Brain pericyte (primary cell): Measurements from ENCODE around the gene ZNF581.

Source experiments
- DNase-seq: peaks from one replicate; pipeline ENCODE4 v3.0.0-alpha.2; 2012; ENCODE audit warnings: low read depth, low spot score

ZNF581 gene

DNA sequence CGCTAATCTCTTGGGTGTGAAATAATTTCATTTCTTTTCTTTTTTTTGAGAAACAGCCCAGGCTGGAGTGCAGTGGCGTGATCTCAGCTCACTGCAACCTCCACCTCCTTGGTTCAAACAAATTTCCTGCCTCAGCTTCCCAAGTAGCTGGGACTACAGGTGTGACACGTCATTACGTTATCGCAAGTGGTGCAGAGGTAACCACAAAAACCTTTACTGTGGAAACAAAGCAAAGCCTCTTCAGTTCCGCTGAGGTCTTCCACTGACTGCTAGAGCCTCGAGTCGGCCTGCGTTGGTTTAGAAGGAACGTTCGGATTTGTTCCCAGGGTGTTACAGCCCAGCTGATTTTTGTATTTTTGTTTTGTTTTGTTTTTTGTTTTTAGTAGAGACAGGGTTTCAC is 17.1 kb upstream of the ZNF581 start:
- no peak for DNase-seq

DNA sequence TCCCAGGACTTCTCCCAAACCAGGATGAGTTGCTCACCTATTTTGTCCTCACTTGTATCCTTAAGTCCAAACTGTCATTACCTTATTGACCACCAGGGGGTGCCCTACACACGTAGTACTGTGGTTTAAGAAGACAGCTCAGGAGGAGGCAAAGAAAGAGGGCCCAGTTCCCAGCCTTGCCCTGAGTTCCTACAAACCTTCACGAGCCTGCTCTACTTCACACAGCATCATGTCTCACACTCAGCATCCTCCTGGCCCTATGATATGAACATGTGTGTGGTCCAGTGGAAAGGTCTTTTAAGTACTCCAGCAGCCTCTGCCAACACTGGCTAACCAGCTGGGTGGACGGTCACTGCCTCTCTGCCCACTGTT is 11.0 kb upstream of the ZNF581 start:
- peak; percentile 69 for DNase-seq

DNA sequence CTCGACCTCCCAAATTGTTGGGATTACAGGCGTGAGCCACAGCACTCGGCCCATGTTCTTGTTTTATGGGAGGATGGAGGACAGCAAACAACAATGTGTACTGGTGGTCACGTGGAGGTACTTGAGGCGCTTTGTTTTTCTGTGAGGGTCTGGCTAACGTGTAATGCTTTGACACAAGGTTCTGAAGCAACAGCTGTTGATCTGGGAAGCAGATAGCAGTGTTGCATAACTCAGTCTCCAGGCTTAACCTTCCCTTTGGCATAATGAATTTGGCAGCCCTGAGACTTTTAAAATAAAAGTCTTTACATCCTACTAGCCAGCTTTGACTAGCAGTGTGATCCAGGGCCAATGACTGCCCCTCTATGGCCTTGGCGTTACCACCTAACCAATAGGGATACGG is 9.6 kb upstream of the ZNF581 start:
- no peak for DNase-seq

DNA sequence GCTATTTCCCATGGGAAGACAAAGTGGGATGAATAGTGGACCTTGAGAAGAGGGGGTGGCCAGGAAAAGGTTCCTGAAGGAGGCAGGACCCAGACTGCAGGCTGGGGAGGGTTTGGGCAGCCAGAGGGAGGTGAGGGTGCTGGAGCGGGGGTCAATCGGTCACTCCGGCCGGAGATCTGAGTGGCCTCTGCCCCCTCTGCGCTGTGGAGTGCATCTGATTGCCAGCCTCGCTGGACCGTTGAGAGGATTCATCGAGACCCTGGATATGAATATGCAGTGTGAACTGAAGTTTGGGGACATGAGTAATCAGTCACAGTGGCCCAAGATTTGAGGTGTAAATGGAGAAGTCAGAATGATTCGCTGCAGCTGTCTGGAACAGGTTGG is 8.1 kb upstream of the ZNF581 start:
- DNase-seq, result no peak

DNA sequence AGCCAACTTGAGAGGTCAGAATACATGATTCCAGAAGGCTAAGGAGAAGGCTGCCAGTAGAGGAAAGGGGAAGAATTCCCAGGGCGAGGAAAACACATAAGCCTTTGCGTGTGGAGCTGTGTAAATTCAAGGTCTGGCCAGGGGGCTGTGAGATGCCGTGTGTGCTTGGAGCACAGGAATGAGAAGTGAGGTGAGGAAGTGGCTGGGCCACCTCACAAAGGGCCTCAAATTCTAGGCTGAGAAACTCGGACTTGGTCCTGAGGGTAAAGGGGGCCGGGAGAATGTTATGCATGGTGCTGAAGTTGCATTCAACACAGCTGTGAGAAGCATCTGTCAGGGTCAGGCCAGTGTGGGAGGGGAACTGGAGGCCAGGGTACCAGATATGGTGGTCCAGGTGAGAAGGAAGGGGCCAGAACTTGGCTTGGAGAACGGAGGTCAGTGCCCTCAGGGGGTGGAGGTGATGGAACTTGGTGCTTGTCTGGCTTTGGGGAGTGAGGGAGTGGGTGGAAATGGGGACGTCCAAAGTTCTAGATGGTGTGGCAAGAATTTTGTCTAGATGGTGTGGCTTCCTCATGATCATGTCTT is 7.5 kb upstream of the ZNF581 start:
- no peak for DNase-seq

DNA sequence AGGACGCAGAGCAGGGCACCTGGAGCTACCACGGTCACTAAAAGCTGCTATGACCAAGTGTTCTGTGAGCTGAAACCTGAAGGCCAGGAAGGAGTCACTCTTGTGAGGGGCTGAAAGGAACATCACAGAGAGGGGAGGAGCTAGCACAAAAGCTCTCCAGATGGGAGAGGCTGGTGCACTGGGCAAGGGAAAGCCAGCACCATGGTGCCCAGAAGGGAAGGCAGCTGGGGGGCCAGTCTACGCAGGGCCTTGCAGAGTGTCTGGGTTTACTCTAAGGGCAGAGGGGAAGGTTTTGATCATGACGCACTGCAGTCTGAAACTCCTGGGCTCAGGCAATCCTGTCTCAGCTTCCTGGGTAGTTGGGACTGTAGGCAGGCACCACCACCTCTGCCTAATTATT is 6.7 kb upstream of the ZNF581 start:
- DNase-seq, result no peak

DNA sequence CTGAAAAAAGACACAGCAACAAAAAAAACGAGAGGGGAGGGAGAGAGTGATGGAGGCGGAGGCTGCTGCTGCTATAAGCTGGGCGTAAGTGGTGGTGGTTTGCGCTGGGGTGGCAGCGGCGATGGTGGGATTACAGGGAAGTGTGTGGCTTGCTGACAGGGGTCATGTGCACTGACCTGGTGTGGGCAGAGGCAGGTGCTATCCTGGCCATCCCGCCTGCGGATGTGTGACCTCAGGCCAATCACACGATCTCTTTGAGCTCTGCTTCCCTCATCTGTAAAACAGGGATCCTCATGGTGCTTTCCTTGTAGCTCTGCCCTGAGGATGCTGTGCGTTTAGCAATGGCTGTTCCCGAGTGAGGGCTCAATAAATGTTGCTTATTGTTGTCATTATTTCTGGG is 5.9 kb upstream of the ZNF581 start:
- no peak for DNase-seq

DNA sequence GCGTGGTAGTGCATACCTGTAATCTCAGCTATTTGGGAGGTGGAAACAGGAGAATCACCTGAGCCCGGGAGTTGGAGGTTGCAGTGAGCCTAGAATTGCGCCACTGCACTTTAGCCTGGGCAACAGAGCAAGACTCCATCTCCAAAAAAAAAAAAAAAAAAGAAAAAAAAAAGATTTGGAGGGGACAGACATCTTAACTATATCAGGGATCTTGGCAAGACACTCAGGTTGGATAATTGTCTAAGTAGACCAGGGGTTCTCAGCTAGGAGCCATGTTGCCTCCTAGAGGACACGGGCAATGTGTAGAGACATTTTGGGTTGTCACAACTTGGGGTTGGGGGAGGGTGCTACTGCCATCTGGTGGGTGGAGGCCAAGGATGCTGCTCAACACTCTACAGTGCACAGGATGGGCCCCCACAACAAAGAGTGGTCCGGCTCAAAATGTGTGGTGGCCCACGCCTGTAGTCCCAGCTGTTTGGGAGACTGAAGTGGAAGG is 4.5 kb upstream of the ZNF581 start:
- no peak for DNase-seq

DNA sequence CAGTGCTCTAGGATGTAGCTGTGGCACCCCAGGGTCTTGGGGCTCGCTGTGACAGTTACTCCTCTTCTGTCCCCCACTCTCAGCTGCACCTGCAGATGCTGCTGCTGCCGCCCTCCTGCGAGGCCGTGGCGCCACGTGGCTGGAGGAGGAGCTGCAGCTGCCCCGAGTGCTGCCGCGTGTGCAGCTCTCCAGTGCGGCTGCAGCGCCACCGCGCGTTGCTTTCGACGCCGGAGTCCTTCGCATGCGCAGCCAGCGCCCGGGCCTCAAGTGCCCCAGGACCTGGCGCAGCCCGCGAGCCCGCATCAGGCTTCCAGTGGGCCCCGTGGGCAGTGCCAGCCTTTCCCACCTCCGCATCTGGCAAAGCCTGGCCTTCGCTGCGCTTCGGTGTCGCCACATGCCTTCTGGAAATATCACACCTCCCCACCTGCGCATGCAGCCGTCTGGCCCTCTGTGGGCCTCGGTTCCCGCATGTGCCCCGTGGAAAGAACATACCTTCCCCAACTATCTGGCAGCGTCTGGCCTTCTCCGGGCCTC is 3.3 kb upstream of the ZNF581 start:
- no peak for DNase-seq

DNA sequence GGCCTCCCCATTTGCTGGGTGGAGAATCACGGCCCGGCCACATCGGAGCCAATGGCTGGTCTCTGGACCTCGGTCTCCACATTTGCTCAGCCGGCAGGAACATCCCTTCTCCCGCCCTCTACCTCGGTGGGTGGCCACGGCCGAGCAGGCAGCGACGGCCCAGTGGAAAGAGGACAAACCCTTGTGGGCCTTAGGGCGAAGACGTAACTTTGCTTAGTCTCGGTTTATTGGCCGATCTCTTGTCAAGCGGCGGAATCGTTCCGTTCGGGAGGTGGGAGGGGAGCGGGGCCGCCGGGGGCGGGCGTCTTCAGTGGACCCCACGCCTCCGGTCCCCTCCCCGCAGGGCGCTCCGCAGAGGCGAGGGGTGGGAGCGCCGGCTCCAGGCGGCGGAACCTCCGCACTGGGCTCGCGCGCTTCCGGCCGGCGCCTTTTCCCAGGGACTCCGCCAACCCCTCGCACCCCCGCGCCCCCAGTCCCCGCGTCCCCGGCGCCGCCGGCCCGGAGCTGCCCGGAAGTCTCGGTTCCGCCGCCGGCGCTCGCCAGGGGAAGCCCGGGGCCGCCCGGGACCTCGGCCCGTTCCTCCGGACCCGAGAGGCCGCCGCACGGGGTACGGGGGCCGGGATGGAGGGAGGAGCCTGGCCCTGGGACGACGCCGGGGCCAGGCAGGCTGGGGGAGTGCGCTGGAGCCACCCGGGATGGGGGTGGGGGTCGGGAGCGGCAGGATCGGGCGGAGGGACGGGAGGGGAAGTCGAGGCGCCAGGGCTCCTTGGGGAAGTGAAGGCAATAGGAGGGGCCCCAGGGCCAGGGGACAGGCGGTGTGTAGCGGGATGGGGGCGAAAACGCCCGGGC is 2.6 kb upstream of the ZNF581 start, which contains the start of gene ZNF580:
ZNF580 (plus strand) TSS at position 426 of the 849 bp plus-strand sequence. CDS start 1,507 bp downstream, outside the sequence.
- peak; percentile 68 for DNase-seq

DNA sequence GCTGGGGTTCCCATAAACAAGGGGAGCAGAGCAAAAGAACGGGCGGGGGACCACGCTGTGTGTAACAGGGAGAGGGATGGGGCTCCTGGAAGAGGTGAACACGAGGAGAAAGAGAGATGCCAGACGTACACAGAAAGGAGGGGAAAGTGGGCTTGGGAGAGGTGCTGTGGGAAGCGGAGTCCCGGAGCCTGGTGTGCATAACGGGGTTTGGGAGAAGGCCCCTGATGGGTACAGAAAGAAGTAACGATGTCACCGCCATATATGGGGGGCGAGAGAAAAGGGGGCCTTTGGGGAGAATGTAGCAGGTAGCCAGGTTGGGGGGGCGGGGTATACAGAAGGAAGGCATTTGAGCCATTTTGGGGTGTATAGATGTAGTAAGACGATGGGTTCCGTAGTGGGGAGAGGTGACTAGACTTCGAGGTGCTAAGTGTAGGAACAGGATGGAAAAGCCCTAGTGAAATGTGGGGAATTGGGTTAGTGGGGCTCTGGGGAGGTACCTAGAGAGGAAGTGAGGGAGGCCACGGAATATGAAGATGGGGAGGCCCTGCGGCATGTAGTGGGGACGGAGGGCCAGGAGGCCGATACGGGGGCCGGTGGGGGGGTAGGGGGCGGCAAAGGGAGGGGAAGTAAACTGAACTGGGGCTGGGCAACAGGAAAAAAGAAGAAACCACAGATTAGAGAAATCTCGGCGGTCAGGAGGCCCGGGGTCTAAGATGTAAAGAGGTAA is 1.9 kb upstream of the ZNF581 start:
- no peak for DNase-seq

DNA sequence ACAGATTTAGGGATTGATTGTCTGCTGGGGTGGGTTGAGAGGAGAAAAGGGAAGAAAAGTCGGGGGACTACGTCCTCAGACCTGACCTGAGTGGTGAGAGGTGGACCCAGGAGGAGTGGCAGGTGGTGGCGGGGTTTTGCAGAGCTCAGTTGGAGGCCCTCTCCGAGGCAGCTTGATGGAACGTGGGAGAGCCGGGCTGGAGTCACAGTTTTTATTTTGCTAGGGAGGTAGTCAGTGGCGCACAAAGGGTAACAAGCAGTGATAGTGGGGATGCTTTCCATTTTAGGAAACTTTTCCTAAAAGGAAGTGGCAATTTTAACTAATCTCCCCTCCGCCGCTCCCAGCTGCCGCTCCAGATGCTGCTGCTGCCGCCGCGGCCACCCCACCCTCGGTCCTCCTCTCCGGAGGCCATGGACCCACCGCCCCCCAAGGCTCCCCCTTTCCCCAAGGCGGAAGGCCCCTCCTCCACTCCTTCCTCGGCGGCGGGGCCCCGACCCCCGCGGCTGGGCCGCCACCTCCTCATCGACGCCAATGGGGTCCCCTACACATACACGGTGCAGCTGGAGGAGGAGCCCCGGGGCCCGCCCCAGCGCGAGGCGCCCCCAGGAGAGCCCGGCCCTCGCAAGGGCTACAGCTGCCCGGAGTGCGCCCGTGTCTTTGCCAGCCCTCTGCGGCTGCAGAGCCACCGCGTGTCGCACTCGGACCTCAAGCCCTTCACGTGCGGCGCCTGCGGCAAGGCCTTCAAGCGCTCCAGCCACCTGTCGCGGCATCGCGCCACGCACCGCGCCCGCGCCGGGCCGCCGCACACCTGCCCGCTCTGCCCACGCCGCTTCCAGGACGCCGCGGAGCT is 1.1 kb upstream of the ZNF581 start:
- no peak for DNase-seq

DNA sequence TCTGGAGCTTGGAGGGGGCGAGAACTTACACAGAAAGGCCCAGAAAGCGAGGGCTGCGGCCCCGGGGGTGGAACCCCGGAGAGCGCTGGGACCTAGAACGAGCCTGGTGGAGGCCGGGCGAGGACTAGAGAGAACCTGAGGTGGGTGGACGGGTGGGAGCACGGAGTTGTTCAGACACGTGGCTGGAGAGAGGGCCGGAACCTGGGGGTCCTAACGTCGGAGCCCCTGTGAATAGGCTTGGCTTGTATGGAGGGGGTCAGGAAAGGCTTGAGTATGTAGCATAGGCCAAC is 383 bp downstream of the ZNF581 start:
- no peak for DNase-seq

DNA sequence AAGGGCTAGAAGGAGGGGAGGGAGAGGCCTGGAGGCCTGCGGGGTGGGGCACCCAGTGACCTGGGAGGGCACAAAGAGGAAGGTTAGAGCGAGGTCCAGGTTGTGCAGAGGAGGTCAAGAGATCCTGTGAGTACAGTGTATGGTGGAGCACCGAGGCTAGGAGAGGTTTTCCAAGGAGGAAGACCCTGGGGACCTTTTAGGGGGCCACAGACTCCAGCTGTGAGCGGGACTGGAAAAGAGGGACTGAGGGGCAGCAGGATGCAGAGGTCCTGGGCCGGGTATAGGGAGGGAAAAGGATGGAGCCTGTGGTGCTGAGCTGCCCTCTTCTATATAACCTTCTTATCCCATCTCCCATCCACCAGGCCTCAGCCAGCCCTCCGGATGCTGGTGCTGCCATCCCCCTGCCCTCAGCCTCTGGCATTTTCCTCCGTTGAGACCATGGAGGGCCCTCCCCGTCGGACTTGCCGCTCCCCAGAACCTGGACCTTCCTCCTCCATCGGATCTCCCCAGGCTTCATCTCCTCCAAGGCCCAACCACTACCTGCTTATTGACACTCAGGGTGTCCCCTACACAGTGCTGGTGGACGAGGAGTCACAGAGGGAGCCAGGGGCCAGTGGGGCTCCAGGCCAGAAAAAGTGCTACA is 863 bp downstream of the ZNF581 start:
- no peak for DNase-seq

DNA sequence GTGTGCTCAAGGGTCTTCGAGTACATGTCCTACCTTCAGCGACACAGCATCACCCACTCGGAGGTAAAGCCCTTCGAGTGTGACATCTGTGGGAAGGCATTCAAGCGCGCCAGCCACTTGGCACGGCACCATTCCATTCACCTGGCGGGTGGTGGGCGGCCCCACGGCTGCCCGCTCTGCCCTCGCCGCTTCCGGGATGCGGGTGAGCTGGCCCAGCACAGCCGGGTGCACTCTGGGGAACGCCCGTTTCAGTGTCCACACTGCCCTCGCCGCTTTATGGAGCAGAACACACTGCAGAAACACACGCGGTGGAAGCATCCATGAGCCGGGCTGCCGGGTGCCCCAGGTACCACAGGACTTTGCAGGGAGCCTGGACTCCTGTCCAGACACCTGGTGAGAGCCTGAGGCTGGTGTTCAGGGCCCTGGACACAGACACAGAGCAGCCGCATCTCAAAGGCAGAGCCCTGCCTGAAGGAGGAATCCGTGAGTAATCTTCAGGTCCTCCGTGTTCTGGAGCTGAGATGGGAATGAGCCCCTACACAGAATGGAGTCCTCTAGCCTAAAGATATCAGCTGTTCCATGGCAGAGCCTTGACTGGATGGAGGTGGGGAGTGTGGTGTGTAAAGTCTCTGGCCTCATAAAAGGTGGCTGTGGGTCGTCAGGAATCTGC is 1.5 kb downstream of the ZNF581 start:
- DNase-seq, result no peak

DNA sequence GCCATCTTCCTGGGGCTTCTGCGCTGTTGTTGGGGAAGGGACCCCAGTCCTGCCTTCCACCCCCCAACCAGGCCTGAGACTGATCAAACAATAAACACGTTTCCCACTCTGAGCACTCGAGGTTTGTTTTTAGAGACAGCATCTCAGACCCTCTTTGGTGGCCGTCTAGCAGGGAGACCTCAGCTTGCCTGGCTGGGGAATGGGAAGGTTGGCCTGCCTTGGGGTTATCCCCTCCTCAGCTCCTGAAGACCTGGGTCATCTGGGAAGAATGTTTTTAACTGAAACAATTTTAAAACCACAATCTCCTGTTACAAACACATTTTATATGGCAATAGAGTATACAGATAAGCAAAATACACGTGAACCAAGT is 2.0 kb downstream of the ZNF581 start:
- no peak for DNase-seq

DNA sequence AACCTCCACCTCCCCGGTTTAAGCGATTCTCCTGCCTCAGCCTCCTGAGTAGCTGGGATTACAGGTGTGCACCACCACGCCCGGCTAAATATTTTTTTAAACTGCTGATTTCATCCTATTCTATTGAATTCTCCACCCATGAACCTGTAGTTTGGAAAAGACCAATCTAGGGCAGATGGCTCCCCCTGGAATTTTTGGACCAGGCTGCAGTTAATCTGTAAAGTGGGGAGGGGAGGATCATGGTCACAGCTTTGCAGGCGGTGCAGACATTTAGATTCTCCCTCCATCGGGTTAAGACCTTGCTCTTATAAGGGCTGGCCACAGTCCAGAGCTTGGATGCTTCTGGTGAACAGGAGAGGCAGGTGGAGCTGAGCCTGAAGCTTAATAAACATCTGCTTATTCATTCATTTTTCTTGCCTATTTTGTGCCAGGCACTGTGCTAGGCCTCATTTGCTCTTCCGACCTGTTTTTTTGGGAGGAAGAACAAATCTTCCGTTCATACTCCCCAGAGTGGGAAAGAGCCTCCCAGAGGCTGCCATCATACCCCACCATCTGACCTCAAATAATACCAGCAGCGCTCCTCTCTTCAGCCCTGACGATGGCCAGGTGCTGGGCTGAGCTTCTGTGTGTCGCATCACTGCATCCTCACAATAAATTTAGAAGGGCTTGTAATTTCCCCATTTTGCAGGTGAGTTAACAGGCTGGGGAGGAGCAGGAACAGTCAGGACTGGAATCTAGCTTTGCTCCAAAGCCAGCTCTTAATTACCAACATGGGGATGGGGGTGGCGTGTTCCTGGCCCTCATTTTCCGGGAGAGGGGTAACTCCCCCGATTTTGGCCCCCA is 3.7 kb downstream of the ZNF581 start:
- no peak for DNase-seq

DNA sequence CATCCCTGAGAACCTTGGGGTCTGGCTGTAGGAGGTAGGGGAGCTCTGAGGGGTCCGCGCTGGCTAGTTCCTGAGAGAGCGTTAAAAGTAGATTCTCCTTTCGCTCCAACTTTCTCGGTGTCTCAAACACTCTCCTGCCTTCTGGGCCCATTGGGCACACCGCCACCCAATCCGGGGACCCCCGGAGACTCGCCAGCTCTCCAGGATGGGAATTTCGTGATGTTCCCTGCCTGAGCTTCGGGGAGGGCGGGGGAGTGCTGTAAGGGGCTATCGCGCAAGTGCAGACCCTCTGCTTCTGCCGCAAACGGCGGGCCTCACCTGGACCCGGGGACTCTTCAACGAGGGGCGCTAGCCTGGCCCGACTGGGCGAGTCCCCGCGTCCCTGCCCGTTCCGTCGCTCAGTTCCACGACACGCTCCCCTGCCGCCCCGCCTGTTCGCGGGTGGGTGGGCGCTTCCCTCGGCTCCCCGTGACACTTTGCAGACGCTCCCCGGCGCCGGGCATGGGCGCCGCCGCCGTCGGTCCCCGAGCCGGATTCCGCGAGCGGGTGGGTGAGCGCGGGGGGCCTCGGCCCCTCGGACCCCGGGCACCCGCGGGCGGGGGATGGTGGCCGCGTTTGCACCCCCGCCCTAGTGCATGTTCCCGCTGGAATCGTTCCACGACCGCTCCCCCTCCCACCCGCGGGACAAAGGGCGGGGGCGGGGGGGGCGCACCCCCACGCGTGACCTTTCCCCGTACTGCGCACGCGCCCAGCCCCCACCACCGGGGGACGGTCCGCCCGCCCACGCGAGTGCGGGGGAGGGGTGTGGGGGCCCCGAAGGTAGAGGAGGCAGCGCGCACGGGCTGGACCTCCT is 4.5 kb downstream of the ZNF581 start, which contains the start of gene CCDC106:
CCDC106 (plus strand) TSS at position 481 of the 853 bp plus-strand sequence. CDS start 835 bp downstream, outside the sequence.
- no peak for DNase-seq
